NOMO-1 (cell line): Measurements from ENCODE around the gene LIN7A.
A peak's percentile ranks its signal among the peaks of the same experiment; 100 is the strongest.

Experiments
- DNase-seq, 2 experiments: peaks; one replicate each; lab custom pipeline; 2025; ENCODE audit not compliant: unreplicated experiment in 2 of 2; lab: John Stamatoyannopoulos, UW

The LIN7A gene, protein sequence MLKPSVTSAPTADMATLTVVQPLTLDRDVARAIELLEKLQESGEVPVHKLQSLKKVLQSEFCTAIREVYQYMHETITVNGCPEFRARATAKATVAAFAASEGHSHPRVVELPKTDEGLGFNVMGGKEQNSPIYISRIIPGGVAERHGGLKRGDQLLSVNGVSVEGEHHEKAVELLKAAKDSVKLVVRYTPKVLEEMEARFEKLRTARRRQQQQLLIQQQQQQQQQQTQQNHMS

GRCh38 chr12:80937391-80938238 lies at the start of gene LIN7A:
Gene LIN7A (minus strand): TSS chr12:80937934. CDS start chr12:80937722, 212 bp downstream.
- peak in 1 of 2 experiments; percentile 6 for DNase-seq

- DNase-seq: no peak
Observed at GRCh38 chr12:80986224-80986623, 48.5 kb upstream of the LIN7A start.

GRCh38 chr12:80979816-80980215 lies 42.1 kb upstream of the LIN7A start:
- no peak for DNase-seq

DNA sequence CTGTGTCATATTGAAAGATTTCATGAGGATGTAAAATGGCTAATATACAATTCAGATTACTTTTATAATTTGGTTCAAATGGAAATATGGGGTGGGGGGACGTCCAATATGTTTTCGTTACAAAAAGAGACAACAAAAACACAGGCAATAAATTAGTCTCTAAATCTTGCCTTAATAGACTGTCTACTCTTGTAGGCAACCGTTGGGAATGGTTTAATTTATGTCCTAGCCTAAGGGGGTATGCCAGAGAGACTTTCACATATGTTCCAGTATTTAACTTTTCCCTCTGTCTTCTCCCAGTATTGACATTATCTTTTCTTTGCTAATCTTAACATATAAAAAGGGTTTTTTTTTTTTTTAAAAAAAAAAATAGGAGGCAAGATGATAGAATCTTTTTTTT lies 41.5 kb upstream of the LIN7A start:
- no peak for DNase-seq

GRCh38 chr12:80977346-80977745 lies 39.6 kb upstream of the LIN7A start:
- DNase-seq: no peak

- DNase-seq: no peak
Observed at GRCh38 chr12:80968326-80968725, 30.6 kb upstream of the LIN7A start.

DNA sequence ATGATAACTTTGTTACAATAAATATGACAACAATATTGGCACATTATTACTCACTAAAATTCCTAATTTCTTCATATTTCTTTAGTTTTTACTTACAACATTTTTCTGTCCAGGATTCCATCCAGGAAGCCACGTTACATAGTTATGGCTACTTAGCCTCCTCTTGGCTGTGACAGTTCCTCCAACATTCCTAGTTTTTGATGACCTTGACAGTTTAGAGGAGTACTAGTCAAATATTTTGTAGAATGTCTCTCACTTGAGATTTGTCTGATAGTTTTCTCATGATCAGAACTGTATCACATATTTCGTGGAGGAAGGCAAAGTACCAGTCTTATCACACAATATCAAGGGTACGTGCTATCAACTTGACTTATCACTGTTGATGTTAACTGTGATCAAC lies 29.8 kb upstream of the LIN7A start:
- DNase-seq: no peak

DNA sequence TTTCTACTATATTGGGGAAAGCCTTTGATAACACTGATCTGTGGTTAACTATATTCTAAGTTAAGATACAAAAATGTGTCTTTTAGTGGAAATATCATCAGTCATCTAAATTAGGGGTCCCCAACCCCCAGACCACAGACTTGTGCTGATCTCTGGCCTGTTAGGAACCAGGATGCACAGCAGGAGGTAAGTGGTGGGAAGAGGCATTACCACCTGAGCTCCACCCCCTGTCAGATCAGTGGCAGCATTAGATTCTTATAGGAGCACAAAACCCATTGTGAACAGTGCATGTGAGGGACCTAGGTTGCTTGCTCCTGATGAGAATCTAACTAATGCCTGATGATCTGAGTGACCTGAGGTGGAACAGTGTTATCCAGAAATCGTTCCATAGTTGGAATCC lies 28.3 kb upstream of the LIN7A start:
- DNase-seq: no peak

- no peak for DNase-seq
Observed at GRCh38 chr12:80958162-80958561, 20.4 kb upstream of the LIN7A start.

GRCh38 chr12:80954857-80955520 lies 17.3 kb upstream of the LIN7A start:
- no peak for DNase-seq

DNA sequence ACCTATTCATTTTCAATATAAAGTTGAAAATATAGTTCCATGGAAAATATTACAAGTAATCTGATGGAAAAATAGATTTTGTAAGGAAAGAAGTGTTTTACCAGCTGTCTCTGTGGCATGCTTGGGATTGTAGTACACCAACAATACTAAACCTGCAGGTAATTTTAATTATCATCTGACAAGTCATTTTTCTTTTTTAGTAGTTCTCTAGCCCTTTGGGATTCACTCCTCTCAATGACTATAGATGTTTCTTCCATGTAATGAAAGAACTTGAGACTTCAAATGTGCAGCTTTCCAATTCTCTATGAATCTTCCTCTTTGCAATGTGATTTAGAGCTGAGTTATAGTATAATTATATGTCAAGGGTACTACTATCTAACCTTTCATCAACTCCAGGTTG lies 14.7 kb upstream of the LIN7A start:
- DNase-seq: no peak

DNA sequence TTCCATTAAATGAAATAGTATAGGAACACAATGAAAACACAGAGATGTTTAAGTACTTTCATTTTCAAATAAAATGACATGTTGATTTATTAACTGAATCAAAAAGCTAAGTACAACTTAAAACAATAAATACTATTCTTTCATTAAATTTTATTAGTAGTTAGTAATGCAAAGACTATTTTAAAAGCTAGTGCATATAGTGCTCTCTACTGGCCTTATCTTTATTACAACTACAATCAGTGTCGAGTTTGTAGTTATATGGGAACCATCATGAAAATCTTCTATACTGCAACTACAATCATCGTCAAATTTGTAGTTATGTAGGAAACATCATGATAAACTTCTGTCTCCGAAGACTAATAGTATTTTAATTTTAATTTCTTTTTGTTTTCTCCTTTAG lies 8.9 kb upstream of the LIN7A start:
- DNase-seq: no peak

- DNase-seq: no peak
Observed at GRCh38 chr12:80943338-80943737, 5.6 kb upstream of the LIN7A start.

DNA sequence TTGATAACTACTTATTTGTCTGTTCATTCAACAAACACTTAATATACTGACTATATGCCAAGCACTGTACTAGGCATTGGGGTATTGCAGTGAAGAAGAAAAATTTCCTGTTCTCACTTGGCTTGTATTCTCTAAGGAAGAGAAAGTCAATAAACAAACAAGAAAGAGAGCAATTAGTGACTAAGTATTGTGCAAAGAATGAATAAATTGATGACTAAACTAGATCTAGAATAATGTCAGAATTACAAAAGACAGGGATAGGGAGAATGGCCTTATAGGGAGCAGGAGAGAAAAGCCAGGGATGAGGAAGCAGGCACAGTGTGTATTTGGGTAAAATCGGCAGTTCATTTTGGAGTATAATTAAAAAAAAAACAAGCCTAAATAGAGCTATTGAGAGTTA lies 4.2 kb upstream of the LIN7A start:
- no peak for DNase-seq

DNA sequence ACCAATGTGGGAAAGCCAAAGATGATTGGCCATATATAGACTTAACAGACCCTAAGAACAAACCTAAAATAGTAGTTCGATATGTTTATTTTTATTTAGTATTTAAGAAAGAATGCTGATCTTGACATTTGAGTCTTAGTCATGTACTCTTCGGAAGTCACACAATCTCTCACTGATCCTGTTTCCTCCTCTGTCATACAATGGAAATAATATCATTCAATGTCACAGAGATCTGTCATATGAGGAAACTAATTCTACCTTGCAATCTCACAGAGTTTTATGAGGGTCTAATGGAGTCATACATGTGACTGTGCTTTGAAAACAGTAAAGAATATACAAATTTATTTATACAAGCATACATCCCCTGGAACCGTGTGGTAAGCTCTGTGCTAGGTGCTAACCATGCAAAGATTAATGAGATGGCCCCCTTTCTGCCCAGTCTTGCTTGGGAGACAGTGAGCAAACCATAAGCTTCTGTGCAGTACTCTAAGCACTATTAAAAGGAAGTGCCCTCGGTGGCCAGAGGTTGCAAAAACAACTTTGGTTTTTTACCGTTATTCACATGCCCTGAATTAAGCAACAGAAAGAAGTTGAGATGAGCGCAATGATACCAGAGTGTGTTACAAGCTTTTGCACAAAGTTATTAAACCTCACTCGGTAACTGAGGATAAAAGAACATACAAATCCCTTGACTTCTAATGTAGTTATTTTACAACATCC lies 1.7 kb upstream of the LIN7A start:
- DNase-seq: peak in 1 of 2 experiments; percentile 38

- no peak for DNase-seq
Observed at GRCh38 chr12:80938397-80938796, 663 bp upstream of the LIN7A start.

DNA sequence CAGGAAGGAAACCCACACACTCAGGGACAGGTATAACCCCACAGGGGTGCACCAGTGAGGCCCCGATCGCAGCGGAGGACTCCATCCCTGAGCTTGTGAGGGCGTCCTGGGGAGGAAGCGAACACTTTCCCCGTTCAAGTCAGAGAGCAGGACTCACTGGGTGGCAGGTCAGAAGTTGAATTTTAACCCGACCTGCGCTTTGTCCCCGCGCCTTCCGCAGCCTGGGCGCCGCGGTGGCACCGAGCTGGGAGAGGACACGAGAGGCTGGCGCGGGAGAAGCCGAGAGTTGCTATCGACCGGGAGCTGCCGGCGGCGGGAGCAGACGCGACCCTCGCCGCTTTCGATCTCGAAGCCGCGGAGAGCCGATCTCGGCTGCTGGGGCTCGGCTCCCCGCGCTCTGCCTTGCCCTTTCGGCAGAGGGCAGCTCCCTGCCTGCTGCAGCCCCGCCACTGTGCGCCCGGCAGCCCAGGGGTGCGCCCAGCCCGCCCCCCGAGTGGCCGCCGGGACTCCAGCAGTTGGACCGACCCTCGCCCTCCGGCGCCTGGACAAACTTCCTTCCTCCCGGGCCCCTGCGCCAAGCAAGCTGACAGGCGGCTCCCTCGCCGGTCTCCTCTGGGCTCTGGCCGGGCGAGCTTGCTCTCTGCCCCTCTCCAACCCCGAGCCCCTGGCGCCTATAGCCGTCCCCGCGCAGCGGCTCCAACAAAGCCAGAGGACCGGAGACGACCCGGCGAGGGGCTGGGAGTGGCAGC lies 918 bp downstream of the LIN7A start:
- peak in 1 of 2 experiments; percentile 11 for DNase-seq

DNA sequence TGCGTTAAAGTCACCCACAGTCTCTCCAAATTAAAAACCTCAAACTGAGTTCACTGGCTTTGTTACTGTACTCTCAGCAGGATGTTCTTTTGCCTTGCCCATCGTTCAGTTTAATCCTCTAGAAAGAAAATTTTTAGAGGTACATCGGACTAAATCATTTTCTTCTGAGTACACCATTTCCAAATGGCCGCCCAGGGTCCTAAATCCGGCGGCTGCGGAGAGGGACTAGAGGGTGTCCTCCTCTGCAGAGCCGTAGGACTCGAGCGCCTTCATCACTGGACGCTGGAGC lies 1.4 kb downstream of the LIN7A start:
- DNase-seq: no peak

DNA sequence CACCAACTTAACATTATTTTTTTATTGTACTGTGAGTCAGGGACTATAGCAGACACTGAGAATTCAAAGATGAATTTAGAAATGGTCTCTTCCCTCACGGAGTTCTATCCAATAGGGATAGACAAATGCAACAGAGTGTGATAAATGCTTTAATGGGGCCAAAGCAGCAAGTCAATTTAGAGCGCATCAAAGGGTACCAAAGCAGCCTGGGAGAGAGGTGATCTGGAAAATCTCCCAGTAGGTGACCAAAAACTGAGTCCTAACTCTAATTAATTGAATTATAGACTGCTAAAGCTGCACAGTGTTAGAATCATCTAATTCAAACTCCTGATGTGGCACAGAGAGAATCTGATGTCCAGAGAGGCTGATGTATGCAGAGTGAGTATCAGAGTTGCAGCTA lies 2.6 kb downstream of the LIN7A start:
- DNase-seq: no peak

- no peak for DNase-seq
Observed at GRCh38 chr12:80925983-80926382, 11.8 kb downstream of the LIN7A start.

GRCh38 chr12:80925237-80925636 lies 12.5 kb downstream of the LIN7A start:
- DNase-seq: no peak
